ENCODE measurements around the gene NCAN.
"Not testable (repeated sequence)": the region's sequence is repeated elsewhere in the genome, so short reads cannot be mapped to it uniquely, and the experiment has no call there.

Gene NCAN

GRCh38 chr19:19250196-19250801, 38.5 kb downstream of the NCAN start:
- Histone ChIP-seq H3K4me3 (ENCODE audit: low read depth, low read length) (no peak overlapping the region), H3K4me1 (ENCODE audit: control insufficient read depth, insufficient read depth, low read length) (no peaks in the 10 kb centered on the region), H3K36me3 (ENCODE audit: control insufficient read depth, insufficient read depth, low read length) (no peaks in the 10 kb centered on the region), H3K9me3 (ENCODE audit: control insufficient read depth, insufficient read depth, low read length) (no peaks in the 10 kb centered on the region), H3K27me3 (ENCODE audit: control insufficient read depth, insufficient read depth, low read length) (peaks cover 24% of the 10 kb centered on the region), H3K27ac (ENCODE audit: low read depth, low read length) (no peak overlapping the region), H3K9ac (ENCODE audit: low read depth, low read length) (no peak overlapping the region)

GRCh38 chr19:19253409-19253808, 41.7 kb downstream of the NCAN start:
- H3K4me1 ChIP-seq (ENCODE audit: control insufficient read depth, insufficient read depth, low read length); H3K9me3 ChIP-seq (ENCODE audit: control insufficient read depth, insufficient read depth, low read length); H3K27ac ChIP-seq (ENCODE audit: low read depth, low read length); H3K4me3 ChIP-seq (ENCODE audit: low read depth, low read length); H3K36me3 ChIP-seq (ENCODE audit: control insufficient read depth, insufficient read depth, low read length); H3K9ac ChIP-seq (ENCODE audit: low read depth, low read length): not testable (repeated sequence)
- H3K27me3 ChIP-seq (ENCODE audit: control insufficient read depth, insufficient read depth, low read length) = peaks cover 24% of the 10 kb centered on the region

GRCh38 chr19:19256072-19256969, 44.6 kb downstream of the NCAN start:
- Histone ChIP-seq H3K4me1 (ENCODE audit: control insufficient read depth, insufficient read depth, low read length) (0 out of 2 replicates have a peak, but pooled peaks cover 4% of the 10 kb centered on the region), H3K9me3 (ENCODE audit: control insufficient read depth, insufficient read depth, low read length) (no peaks in the 10 kb centered on the region), H3K27ac (ENCODE audit: low read depth, low read length) (no peak overlapping the region), H3K27me3 (ENCODE audit: control insufficient read depth, insufficient read depth, low read length) (peaks cover 2% of the 10 kb centered on the region; the same call in 1 of the 2 replicates), H3K36me3 (ENCODE audit: control insufficient read depth, insufficient read depth, low read length) (no peaks in the 10 kb centered on the region), H3K4me3 (ENCODE audit: low read depth, low read length) (no peak overlapping the region), H3K9ac (ENCODE audit: low read depth, low read length) (no peak overlapping the region)

GRCh38 chr19:19257137-19257536, 45.4 kb downstream of the NCAN start:
- Histone ChIP-seq H3K27ac (ENCODE audit: low read depth, low read length) (no peak overlapping the region), H3K9me3 (ENCODE audit: control insufficient read depth, insufficient read depth, low read length) (no peaks in the 10 kb centered on the region), H3K9ac (ENCODE audit: low read depth, low read length) (no peak overlapping the region), H3K4me1 (ENCODE audit: control insufficient read depth, insufficient read depth, low read length) (0 out of 2 replicates have a peak, but pooled peaks cover 7% of the 10 kb centered on the region), H3K27me3 (ENCODE audit: control insufficient read depth, insufficient read depth, low read length) (peaks cover 3% of the 10 kb centered on the region), H3K36me3 (ENCODE audit: control insufficient read depth, insufficient read depth, low read length) (no peaks in the 10 kb centered on the region), H3K4me3 (ENCODE audit: low read depth, low read length) (no peak overlapping the region)

GRCh38 chr19:19257836-19258588, 46.3 kb downstream of the NCAN start:
- Histone ChIP-seq H3K27me3 (ENCODE audit: control insufficient read depth, insufficient read depth, low read length) (peaks cover 12% of the 10 kb centered on the region), H3K4me1 (ENCODE audit: control insufficient read depth, insufficient read depth, low read length) (0 out of 2 replicates have a peak, but pooled peaks cover 15% of the 10 kb centered on the region), H3K4me3 (ENCODE audit: low read depth, low read length) (no peak overlapping the region)

GRCh38 chr19:19258589-19259338, 47.0 kb downstream of the NCAN start:
- Histone ChIP-seq H3K4me3 (ENCODE audit: low read depth, low read length) (no peak overlapping the region), H3K9ac (ENCODE audit: low read depth, low read length) (no peak overlapping the region), H3K4me1 (ENCODE audit: control insufficient read depth, insufficient read depth, low read length) (0 out of 2 replicates have a peak, but pooled peaks cover 16% of the 10 kb centered on the region), H3K9me3 (ENCODE audit: control insufficient read depth, insufficient read depth, low read length) (no peaks in the 10 kb centered on the region), H3K27ac (ENCODE audit: low read depth, low read length) (no peak overlapping the region), H3K36me3 (ENCODE audit: control insufficient read depth, insufficient read depth, low read length) (no peaks in the 10 kb centered on the region), H3K27me3 (ENCODE audit: control insufficient read depth, insufficient read depth, low read length) (peaks cover 17% of the 10 kb centered on the region)

More at GRCh38 chr19:19257836-19258588, 46.3 kb downstream of the NCAN start:
- Histone ChIP-seq H3K27ac (ENCODE audit: low read depth, low read length) (no peak overlapping the region), H3K36me3 (ENCODE audit: control insufficient read depth, insufficient read depth, low read length) (no peaks in the 10 kb centered on the region), H3K9ac (ENCODE audit: low read depth, low read length) (no peak overlapping the region), H3K9me3 (ENCODE audit: control insufficient read depth, insufficient read depth, low read length) (no peaks in the 10 kb centered on the region)

- Histone ChIP-seq H3K4me1 (ENCODE audit: control insufficient read depth, insufficient read depth, low read length) (0 out of 2 replicates have a peak, but pooled peaks cover 16% of the 10 kb centered on the region), H3K27ac (ENCODE audit: low read depth, low read length) (no peak overlapping the region), H3K9ac (ENCODE audit: low read depth, low read length) (no peak overlapping the region), H3K4me3 (ENCODE audit: low read depth, low read length) (no peak overlapping the region), H3K27me3 (ENCODE audit: control insufficient read depth, insufficient read depth, low read length) (peaks cover 25% of the 10 kb centered on the region), H3K9me3 (ENCODE audit: control insufficient read depth, insufficient read depth, low read length) (no peaks in the 10 kb centered on the region), H3K36me3 (ENCODE audit: control insufficient read depth, insufficient read depth, low read length) (no peaks in the 10 kb centered on the region)
Observed at GRCh38 chr19:19259741-19260140, 48.0 kb downstream of the NCAN start.

- Histone ChIP-seq H3K27me3 (ENCODE audit: control insufficient read depth, insufficient read depth, low read length) (peaks cover 25% of the 10 kb centered on the region), H3K9ac (ENCODE audit: low read depth, low read length) (no peak overlapping the region), H3K4me1 (ENCODE audit: control insufficient read depth, insufficient read depth, low read length) (0 out of 2 replicates have a peak, but pooled peaks cover 16% of the 10 kb centered on the region), H3K4me3 (ENCODE audit: low read depth, low read length) (peak overlapping the region; percentile 74), H3K36me3 (ENCODE audit: control insufficient read depth, insufficient read depth, low read length) (no peaks in the 10 kb centered on the region), H3K9me3 (ENCODE audit: control insufficient read depth, insufficient read depth, low read length) (no peaks in the 10 kb centered on the region), H3K27ac (ENCODE audit: low read depth, low read length) (no peak overlapping the region)
Observed at GRCh38 chr19:19260417-19261214, 48.9 kb downstream of the NCAN start.

GRCh38 chr19:19261350-19262189, 49.8 kb downstream of the NCAN start:
- Histone ChIP-seq H3K4me1 (ENCODE audit: control insufficient read depth, insufficient read depth, low read length) (0 out of 2 replicates have a peak, but pooled peaks cover 16% of the 10 kb centered on the region), H3K4me3 (ENCODE audit: low read depth, low read length) (peak overlapping the region; percentile 74)

More at GRCh38 chr19:19261350-19262189, 49.8 kb downstream of the NCAN start:
- H3K9ac ChIP-seq (ENCODE audit: low read depth, low read length) = peak overlapping the region; percentile 59; the same call in 1 of the 2 replicates
- H3K9me3 ChIP-seq (ENCODE audit: control insufficient read depth, insufficient read depth, low read length) = no peaks in the 10 kb centered on the region
- H3K27me3 ChIP-seq (ENCODE audit: control insufficient read depth, insufficient read depth, low read length) = peaks cover 25% of the 10 kb centered on the region
- H3K36me3 ChIP-seq (ENCODE audit: control insufficient read depth, insufficient read depth, low read length) = no peaks in the 10 kb centered on the region
- no peak overlapping the region for H3K27ac ChIP-seq (ENCODE audit: low read depth, low read length)

All from HUES48 (cell line).